Jurkat, Clone E6-1 (cell line): ENCODE results near the gene IL1R1. TPM values are rescaled to one million over a fixed set of nuclear protein-coding genes. Genes with fewer than 3 reads are reported as not detected.
A peak's percentile ranks its signal among the peaks of the same experiment; 100 is the strongest.
"Not testable (repeated sequence)": the region's sequence is repeated elsewhere in the genome, so short reads cannot be mapped to it uniquely, and the experiment has no call there.

ENCODE experiments used
- DNase-seq: peaks from one replicate; pipeline ENCODE4 v3.0.0-alpha.2; 2011; ENCODE audit warnings: low read depth, low spot score
- H3K4me3 ChIP-seq: 2 replicates; pipeline ENCODE4 v1.5.1; 2011; ENCODE audit warnings: mild to moderate bottlenecking, low read length, control low read depth, moderate library complexity
- polyA plus RNA-seq: library from polyadenylated mRNA; unstranded; fragments of >200 nt; gene quantifications from one replicate; pipeline ENCODE4 v1.2.1, GENCODE V29; 2012; ENCODE audit warnings: missing spikeins; ENCODE audit not compliant: insufficient read length, insufficient read depth

IL1R1 gene
- not detected for polyA plus RNA-seq

- no peak within 1 kb of the TSS for H3K4me3 ChIP-seq
- no peak for DNase-seq
Measured at GRCh38 chr2:102141970-102142828, at the start of gene IL1R1. IL1R1 (plus strand) TSS chr2:102142746; CDS start chr2:102157725, 14,979 bp downstream.

GRCh38 chr2:102093662-102094061 lies 48.9 kb upstream of the IL1R1 start:
- no peak for DNase-seq
- no peak overlapping the region for H3K4me3 ChIP-seq

- H3K4me3 ChIP-seq = no peak overlapping the region
- peak; percentile 19 for DNase-seq
Measured at GRCh38 chr2:102094917-102095316, 47.6 kb upstream of the IL1R1 start.

- no peak for DNase-seq
- no peak overlapping the region for H3K4me3 ChIP-seq
Measured at GRCh38 chr2:102096103-102096502, 46.4 kb upstream of the IL1R1 start.

- no peak for DNase-seq
- no peak overlapping the region for H3K4me3 ChIP-seq
Measured at GRCh38 chr2:102098756-102099155, 43.8 kb upstream of the IL1R1 start.

GRCh38 chr2:102099536-102100298 lies 42.8 kb upstream of the IL1R1 start:
- H3K4me3 ChIP-seq = no peak overlapping the region
- DNase-seq = no peak

- H3K4me3 ChIP-seq = no peak overlapping the region
- no peak for DNase-seq
Measured at GRCh38 chr2:102100371-102101096, 42.0 kb upstream of the IL1R1 start.

GRCh38 chr2:102101097-102101848 lies 41.3 kb upstream of the IL1R1 start:
- no peak for DNase-seq
- H3K4me3 ChIP-seq = no peak overlapping the region

GRCh38 chr2:102101849-102102635 lies 40.5 kb upstream of the IL1R1 start:
- DNase-seq = no peak
- no peak overlapping the region for H3K4me3 ChIP-seq

- not testable (repeated sequence) for H3K4me3 ChIP-seq, DNase-seq
Measured at GRCh38 chr2:102102636-102102948, 40.0 kb upstream of the IL1R1 start.

GRCh38 chr2:102103284-102103683 lies 39.3 kb upstream of the IL1R1 start:
- no peak for DNase-seq
- H3K4me3 ChIP-seq = no peak overlapping the region

GRCh38 chr2:102103992-102104871 lies 38.3 kb upstream of the IL1R1 start:
- no peak overlapping the region for H3K4me3 ChIP-seq
- no peak for DNase-seq

- no peak for DNase-seq
- H3K4me3 ChIP-seq = no peak overlapping the region
Measured at GRCh38 chr2:102106133-102106556, 36.4 kb upstream of the IL1R1 start.

GRCh38 chr2:102106813-102107740 lies 35.5 kb upstream of the IL1R1 start:
- not testable (repeated sequence) for H3K4me3 ChIP-seq, DNase-seq

- no peak overlapping the region for H3K4me3 ChIP-seq
- no peak for DNase-seq
Measured at GRCh38 chr2:102107741-102108070, 34.8 kb upstream of the IL1R1 start.

- no peak overlapping the region for H3K4me3 ChIP-seq
- DNase-seq = no peak
Measured at GRCh38 chr2:102109016-102109415, 33.5 kb upstream of the IL1R1 start.
